HCT116 (cell line): Measurements from ENCODE around the gene ADD2. TPM values are rescaled to one million over a fixed set of nuclear protein-coding genes. Genes with fewer than 3 reads are reported as not detected.

Experiments used
- ATAC-seq: fragments of 200-7000 bp; cut with Tn5 transposase; 2 replicates; pipeline ENCODE4 v1.9.1; 2020; ENCODE audit warnings: mild to moderate bottlenecking, moderate library complexity
- BruUV-seq: library from RNA; stranded (reverse); fragments of 400-500 nt; replicated peaks from 2 replicates; lab custom pipeline; 2021; lab: Mats Ljungman, UMichigan
- CTCF ChIA-PET: fragments of 300-600 bp; sonication (Branson Sonifier 250); formaldehyde crosslinking; loops from one replicate; lab custom pipeline; 2021; ENCODE audit warnings: antibody characterized with exemption; lab: Charles Lee
- POLR2A ChIA-PET: fragments of 300-600, 350-600 bp; sonication (Branson Sonifier 250); formaldehyde crosslinking; loops from one replicate; lab custom pipeline; 2021; ENCODE audit warnings: antibody characterized with exemption; lab: Charles Lee
- RAD21 ChIA-PET, 2 experiments: fragments of 300-600 bp; sonication (Branson Sonifier 250); formaldehyde crosslinking; loops; one replicate each; lab custom pipeline; 2023; ENCODE audit warnings: low total read pairs in 2 of 2; ENCODE audit not compliant: uncharacterized antibody in 2 of 2, unreplicated experiment in 2 of 2, low non-redundant PET in 1 of 2; lab: Charles Lee
- DNase-seq: peaks from one replicate; pipeline ENCODE4 v3.0.0-alpha.2; 2010; ENCODE audit warnings: low read depth, low spot score
- H2AFZ ChIP-seq: fragments of 200-600 bp; shearing (Covaris generic), sonication (generic); 2 replicates; pipeline ENCODE4 v1.6.1; 2017; ENCODE audit warnings: low read depth, mixed run types, mixed read lengths, antibody characterized with exemption, low read length; ENCODE audit not compliant: poor library complexity, severe bottlenecking
- H3K27ac ChIP-seq: 2 replicates; pipeline ENCODE4 v1.5.1; 2012; ENCODE audit warnings: low read depth, low read length
- H3K27me3 ChIP-seq: fragments of 200-600 bp; sonication (generic); 2 replicates; pipeline ENCODE4 v1.6.1; 2016; ENCODE audit warnings: mixed run types, low read length, mixed read lengths; ENCODE audit not compliant: insufficient read depth
- H3K36me3 ChIP-seq, 2 experiments: fragments of 200-500 bp in 1 of 2; fragments of 200-600 bp in 1 of 2; sonication (Bioruptor generic) in 1 of 2; sonication (generic) in 1 of 2; 2 replicates each; pipeline versions ENCODE4 v1.5.1 to v1.6.1; 2014 to 2016; ENCODE audit warnings: low read length in 2 of 2, inconsistent platforms in 1 of 2, mixed read lengths in 1 of 2, mixed run types in 1 of 2; ENCODE audit not compliant: insufficient read depth in 2 of 2, control insufficient read depth in 1 of 2
- H3K4me1 ChIP-seq, 2 experiments: fragments of 200-600 bp in 1 of 2; sonication (generic) in 1 of 2; 2 replicates each; pipeline versions ENCODE4 v1.5.1 to v1.6.1; 2012 to 2017; ENCODE audit warnings: low read length in 2 of 2, inconsistent platforms in 1 of 2, mild to moderate bottlenecking in 1 of 2, mixed read lengths in 1 of 2, mixed run types in 1 of 2, moderate library complexity in 1 of 2; ENCODE audit not compliant: insufficient read depth in 2 of 2, control insufficient read depth in 1 of 2
- H3K4me2 ChIP-seq: fragments of 200-600 bp; sonication (generic); 2 replicates; pipeline ENCODE4 v1.6.1; 2017; ENCODE audit warnings: mixed run types, low read length, mixed read lengths
- H3K4me3 ChIP-seq, 2 experiments: fragments of 200-600 bp in 1 of 2; sonication (generic) in 1 of 2; replicated peaks in 1 of 2; 2 replicates each; pipeline ENCODE4 v1.5.1; 2011 to 2016; ENCODE audit warnings: low read length in 2 of 2, control low read depth in 1 of 2, low read depth in 1 of 2, mild to moderate bottlenecking in 1 of 2, mixed read lengths in 1 of 2, mixed run types in 1 of 2
- H3K79me2 ChIP-seq: fragments of 200-600 bp; sonication (generic); 2 replicates; pipeline ENCODE4 v1.6.1; 2017; ENCODE audit warnings: mild to moderate bottlenecking, mixed run types, low read length, moderate library complexity, mixed read lengths; ENCODE audit not compliant: insufficient read depth
- H3K9ac ChIP-seq: fragments of 200-600 bp; sonication (generic); 2 replicates; pipeline ENCODE4 v1.6.1; 2016; ENCODE audit warnings: low read length, mixed read lengths
- H3K9me2 ChIP-seq: fragments of 200-600 bp; sonication (generic), shearing (Covaris generic); 2 replicates; pipeline ENCODE4 v1.6.1; 2017; ENCODE audit warnings: mixed run types, mild to moderate bottlenecking, moderate library complexity; ENCODE audit not compliant: insufficient read depth
- H3K9me3 ChIP-seq, 2 experiments: fragments of 200-500 bp in 1 of 2; fragments of 200-600 bp in 1 of 2; sonication (Bioruptor generic) in 1 of 2; sonication (generic) in 1 of 2; 2 replicates each; pipeline ENCODE4 v1.6.1; 2014 to 2017; ENCODE audit warnings: low read length in 2 of 2, mixed read lengths in 2 of 2, inconsistent platforms in 1 of 2, low read depth in 1 of 2, mild to moderate bottlenecking in 1 of 2, mixed run types in 1 of 2, moderate library complexity in 1 of 2; ENCODE audit not compliant: control insufficient read depth in 1 of 2, insufficient read depth in 1 of 2
- H4K20me1 ChIP-seq: fragments of 200-600 bp; sonication (generic), shearing (Covaris generic); 2 replicates; pipeline ENCODE4 v1.6.1; 2017; ENCODE audit warnings: mixed run types, mild to moderate bottlenecking, moderate library complexity; ENCODE audit not compliant: insufficient read depth
- CEBPB ChIP-seq: IDR thresholded peaks from 2 replicates; pipeline ENCODE4 v1.6.1; 2012; ENCODE audit warnings: low read depth
- EGR1 ChIP-seq: IDR thresholded peaks from 2 replicates; pipeline ENCODE4 v1.6.1; 2012; ENCODE audit warnings: low read depth
- EZH2 ChIP-seq: fragments of 200-600 bp; sonication (generic); IDR thresholded peaks from 2 replicates; pipeline ENCODE4 v1.6.1; 2017; ENCODE audit warnings: antibody characterized with exemption, mixed run types
- EZH2phosphoT487 ChIP-seq: fragments of 200-600 bp; IDR thresholded peaks from 2 replicates; pipeline ENCODE4 v1.6.1; 2018; ENCODE audit warnings: antibody characterized with exemption, borderline replicate concordance
- FOSL1 ChIP-seq: IDR thresholded peaks from 2 replicates; pipeline ENCODE4 v1.6.1; 2012; ENCODE audit warnings: low read depth
- POLR2AphosphoS5 ChIP-seq: IDR thresholded peaks from 2 replicates; pipeline ENCODE4 v1.6.1; 2011; ENCODE audit warnings: mild to moderate bottlenecking, low read depth, low read length, moderate library complexity
- RAD21 ChIP-seq: IDR thresholded peaks from 2 replicates; pipeline ENCODE4 v1.6.1; 2012; ENCODE audit warnings: low read depth, mild to moderate bottlenecking
- SP1 ChIP-seq: IDR thresholded peaks from 2 replicates; pipeline ENCODE4 v1.6.1; 2012; ENCODE audit warnings: low read depth
- SRF ChIP-seq: IDR thresholded peaks from 2 replicates; pipeline ENCODE4 v1.6.1; 2012; ENCODE audit warnings: low read depth
- TCF7L2 ChIP-seq: IDR thresholded peaks from 2 replicates; pipeline ENCODE4 v1.7.0; 2011; ENCODE audit warnings: borderline replicate concordance, inconsistent platforms; ENCODE audit not compliant: insufficient read depth, insufficient read length; ENCODE audit errors: extremely low read depth
- YY1 ChIP-seq: IDR thresholded peaks from 2 replicates; pipeline ENCODE4 v1.6.1; 2011; ENCODE audit warnings: low read length, low read depth, moderate library complexity, mild to moderate bottlenecking; ENCODE audit not compliant: insufficient replicate concordance; ENCODE audit errors: extremely low read depth
- ZFX ChIP-seq: fragments of 450-650 bp; IDR thresholded peaks from 2 replicates; pipeline ENCODE4 v1.6.1; 2017
- intact Hi-C: fragments of 100-400 bp; cut with micrococcal nuclease; formaldehyde crosslinking; loops from 2 replicates; pipeline ENCODE4 v1.10.0; 2022
- total RNA-seq: library from RNA; stranded (reverse); gene quantifications from one replicate; pipeline ENCODE4 v1.2.1, GENCODE V29; 2021; ENCODE audit not compliant: unreplicated experiment
- TF ChIP-seq, protein P1 (sequence below): IDR thresholded peaks from 2 replicates; pipeline ENCODE4 v1.6.1; 2012
- TF ChIP-seq, protein P2 (sequence below): IDR thresholded peaks from 2 replicates; pipeline ENCODE4 v1.6.1; 2011; ENCODE audit warnings: mild to moderate bottlenecking, low read length, moderate library complexity; ENCODE audit not compliant: insufficient replicate concordance; ENCODE audit errors: extremely low read depth

Gene ADD2
- total RNA-seq, 1 experiment from 2014 or later = 0.15 TPM

DNA sequence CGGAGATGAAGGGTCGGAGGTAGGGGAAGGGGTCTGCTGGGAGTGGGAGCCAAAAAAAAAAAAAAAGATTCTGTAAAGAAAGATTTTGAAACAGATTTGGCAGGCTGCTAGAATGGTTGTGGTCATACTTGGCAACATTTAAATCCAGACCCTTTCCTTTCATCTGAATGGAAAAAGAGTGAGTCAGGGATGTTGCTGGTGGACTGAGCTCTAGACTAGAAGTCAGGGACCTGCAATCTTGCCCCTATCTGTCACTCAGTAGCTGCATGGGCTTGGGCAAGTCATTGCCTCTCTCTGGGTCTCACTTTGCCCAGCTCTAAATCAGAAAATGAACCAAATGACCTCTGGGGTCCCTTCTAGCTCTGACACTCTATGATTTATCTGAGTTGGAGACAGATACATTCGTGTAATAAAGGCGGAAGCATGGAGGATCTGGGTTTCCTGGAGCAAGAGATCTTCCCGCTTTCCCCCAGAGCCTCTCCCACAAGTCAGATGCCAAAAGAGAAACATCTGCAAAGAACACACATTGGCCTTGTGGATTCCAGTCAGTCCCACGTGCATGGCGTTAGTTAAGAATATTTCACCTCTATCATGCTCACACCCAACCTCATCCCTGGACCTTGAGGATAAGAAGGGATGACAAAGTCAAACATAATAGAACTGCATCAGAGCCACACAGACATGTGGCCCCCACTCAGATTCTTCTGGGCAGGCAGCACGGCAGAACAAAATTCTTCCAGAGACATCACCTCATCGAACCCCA lies 58.5 kb downstream of the ADD2 start (continued):
- TF ChIP-seq POLR2AphosphoS5 = no peak
- TF ChIP-seq YY1 = no peak
- no peak for TF ChIP-seq SRF
- TF ChIP-seq, all 23 proteins: peak for 0

DNA sequence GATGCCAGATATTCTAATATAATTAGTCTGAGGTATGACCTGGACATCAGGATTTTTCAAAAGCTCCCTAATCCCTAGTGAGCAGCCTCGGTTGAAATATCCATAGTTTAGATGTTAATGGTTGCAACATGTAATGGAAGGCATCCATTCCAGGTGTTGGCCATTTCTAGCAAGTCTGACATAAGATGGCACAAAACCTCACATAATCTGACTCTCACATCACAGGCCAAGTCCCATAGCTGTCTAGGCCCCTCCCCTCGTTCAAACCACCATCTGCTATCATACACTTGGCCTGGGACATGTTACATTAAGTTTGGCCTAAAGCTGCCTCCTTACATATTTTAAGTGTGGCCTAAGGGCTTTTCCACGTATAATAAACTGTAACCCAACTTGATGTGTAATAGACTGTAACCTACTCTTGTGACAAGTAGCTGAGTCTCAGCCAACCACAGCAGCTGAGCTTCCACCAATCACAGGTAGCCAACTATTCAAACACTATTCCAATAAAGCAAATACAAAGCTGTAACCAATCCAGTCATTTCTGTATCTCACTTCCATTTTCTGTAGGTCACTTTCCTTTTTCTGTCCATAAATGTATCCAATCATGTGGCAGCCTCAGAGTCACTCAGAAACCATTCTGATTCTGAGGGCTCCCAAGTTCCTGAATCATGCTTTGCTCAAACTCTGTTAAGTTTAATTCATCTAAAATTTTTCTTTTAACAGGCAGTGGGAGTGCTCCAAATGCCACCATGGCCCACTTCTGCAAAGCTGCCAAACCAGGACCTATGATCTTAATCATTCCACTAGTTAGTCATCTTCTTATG lies 59.4 kb downstream of the ADD2 start:
- H3K27me3 ChIP-seq = no peaks in the 10 kb centered on the region
- no TSS peak for BruUV-seq
- TF ChIP-seq ZFX = no peak
- TF ChIP-seq EZH2 = no peak
- TF ChIP-seq, protein P1, sequence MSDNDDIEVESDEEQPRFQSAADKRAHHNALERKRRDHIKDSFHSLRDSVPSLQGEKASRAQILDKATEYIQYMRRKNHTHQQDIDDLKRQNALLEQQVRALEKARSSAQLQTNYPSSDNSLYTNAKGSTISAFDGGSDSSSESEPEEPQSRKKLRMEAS = no peak
- TF ChIP-seq, protein P2, sequence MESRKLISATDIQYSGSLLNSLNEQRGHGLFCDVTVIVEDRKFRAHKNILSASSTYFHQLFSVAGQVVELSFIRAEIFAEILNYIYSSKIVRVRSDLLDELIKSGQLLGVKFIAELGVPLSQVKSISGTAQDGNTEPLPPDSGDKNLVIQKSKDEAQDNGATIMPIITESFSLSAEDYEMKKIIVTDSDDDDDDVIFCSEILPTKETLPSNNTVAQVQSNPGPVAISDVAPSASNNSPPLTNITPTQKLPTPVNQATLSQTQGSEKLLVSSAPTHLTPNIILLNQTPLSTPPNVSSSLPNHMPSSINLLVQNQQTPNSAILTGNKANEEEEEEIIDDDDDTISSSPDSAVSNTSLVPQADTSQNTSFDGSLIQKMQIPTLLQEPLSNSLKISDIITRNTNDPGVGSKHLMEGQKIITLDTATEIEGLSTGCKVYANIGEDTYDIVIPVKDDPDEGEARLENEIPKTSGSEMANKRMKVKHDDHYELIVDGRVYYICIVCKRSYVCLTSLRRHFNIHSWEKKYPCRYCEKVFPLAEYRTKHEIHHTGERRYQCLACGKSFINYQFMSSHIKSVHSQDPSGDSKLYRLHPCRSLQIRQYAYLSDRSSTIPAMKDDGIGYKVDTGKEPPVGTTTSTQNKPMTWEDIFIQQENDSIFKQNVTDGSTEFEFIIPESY = no peak
- TF ChIP-seq TCF7L2 = no peak
- TF ChIP-seq SP1 = no peak
- no peak for TF ChIP-seq RAD21
- no peak for TF ChIP-seq POLR2AphosphoS5
- no peak for TF ChIP-seq CEBPB
- TF ChIP-seq FOSL1 = no peak
- TF ChIP-seq EZH2phosphoT487 = no peak
- no peak for TF ChIP-seq EGR1
- POLR2A ChIA-PET = no interaction called here
- no peaks in the 10 kb centered on the region for H3K9me3 ChIP-seq
- DNase-seq (no peak), ATAC-seq (no peak)
- no peak overlapping the region for H3K9ac ChIP-seq
- no peak overlapping the region for H3K27ac ChIP-seq
- intact Hi-C loops = no loop called here
- H4K20me1 ChIP-seq = no peaks in the 10 kb centered on the region
- H3K4me1 ChIP-seq = no peaks in the 10 kb centered on the region
- no peak overlapping the region for H3K4me3 ChIP-seq
- H2AFZ ChIP-seq = no peak overlapping the region
- H3K4me2 ChIP-seq = no peak overlapping the region
- H3K36me3 ChIP-seq = no peaks in the 10 kb centered on the region
- RAD21 ChIA-PET = no interaction called here
- CTCF ChIA-PET = interaction anchor here (0.9 kb wide), 1 partner anchor 22 kb away, joined by 3 read pairs; no protein-coding TSS in a partner anchor
- H3K79me2 ChIP-seq = no peaks in the 10 kb centered on the region
- no peaks in the 10 kb centered on the region for H3K9me2 ChIP-seq
